Keratinocyte (primary cell): ENCODE results near the gene VAC14. TPM values are rescaled to one million over a fixed set of nuclear protein-coding genes. Genes with fewer than 3 reads are reported as not detected.

Source experiments
- DNase-seq: peaks from one replicate; pipeline ENCODE4 v3.0.0-alpha.2; 2011; ENCODE audit warnings: low read depth, missing footprints, low spot score
- FAIRE-seq: peaks from 2 replicates; lab custom pipeline; 2011; peaks lifted over from hg19 to GRCh38; lab: Jason Lieb, UNC
- H2AFZ ChIP-seq: 2 replicates; pipeline ENCODE4 v1.6.0; 2012; ENCODE audit warnings: low read length, control low read depth, inconsistent platforms; ENCODE audit not compliant: control insufficient read depth
- H3K27ac ChIP-seq: 2 replicates; pipeline ENCODE4 v1.5.1; 2011; ENCODE audit warnings: low read length; ENCODE audit not compliant: control insufficient read depth, insufficient read depth
- H3K27me3 ChIP-seq: 3 replicates; pipeline ENCODE4 v1.6.0; 2011; ENCODE audit warnings: low read length; ENCODE audit not compliant: control insufficient read depth, insufficient read depth; ENCODE audit errors: extremely low read depth
- H3K36me3 ChIP-seq, 2 experiments: 2 replicates in 1 of 2; 3 replicates in 1 of 2; pipeline ENCODE4 v1.5.1; 2011; ENCODE audit warnings: low read length in 2 of 2, mild to moderate bottlenecking in 1 of 2; ENCODE audit not compliant: control insufficient read depth in 2 of 2, insufficient read depth in 2 of 2; ENCODE audit errors: extremely low read depth in 1 of 2
- H3K4me1 ChIP-seq: 3 replicates; pipeline ENCODE4 v1.5.1; 2011; ENCODE audit warnings: low read length; ENCODE audit not compliant: control insufficient read depth, insufficient read depth; ENCODE audit errors: extremely low read depth
- H3K4me2 ChIP-seq: 3 replicates; pipeline ENCODE4 v1.6.0; 2011; ENCODE audit warnings: low read depth, low read length; ENCODE audit not compliant: control insufficient read depth, insufficient read depth; ENCODE audit errors: extremely low read depth
- H3K4me3 ChIP-seq, 3 experiments: fragments of 200-600 bp in 1 of 3; sonication (generic) in 1 of 3; 2 replicates in 2 of 3; 3 replicates in 1 of 3; pipeline ENCODE4 v1.5.1; 2011 to 2016; ENCODE audit warnings: low read length in 3 of 3, mild to moderate bottlenecking in 3 of 3, control low read depth in 2 of 3, inconsistent platforms in 1 of 3, low read depth in 1 of 3, mixed read lengths in 1 of 3, mixed run types in 1 of 3, moderate library complexity in 1 of 3; ENCODE audit not compliant: control insufficient read depth in 2 of 3, insufficient read depth in 2 of 3; ENCODE audit errors: extremely low read depth in 1 of 3
- H3K79me2 ChIP-seq: 2 replicates; pipeline ENCODE4 v1.6.0; 2012; ENCODE audit warnings: low read length; ENCODE audit not compliant: control insufficient read depth, insufficient read depth
- H3K9ac ChIP-seq: 3 replicates; pipeline ENCODE4 v1.6.0; 2011; ENCODE audit warnings: low read length; ENCODE audit not compliant: control insufficient read depth, insufficient read depth; ENCODE audit errors: extremely low read depth
- H3K9me1 ChIP-seq: 3 replicates; pipeline ENCODE4 v1.6.0; 2011; ENCODE audit warnings: low read length; ENCODE audit not compliant: control insufficient read depth, insufficient read depth; ENCODE audit errors: extremely low read depth
- H3K9me3 ChIP-seq: 2 replicates; pipeline ENCODE4 v1.5.1; 2012; ENCODE audit warnings: low read depth, low read length; ENCODE audit not compliant: control insufficient read depth
- H4K20me1 ChIP-seq: 3 replicates; pipeline ENCODE4 v1.6.0; 2011; ENCODE audit warnings: low read length; ENCODE audit not compliant: control insufficient read depth, insufficient read depth; ENCODE audit errors: extremely low read depth
- CTCF ChIP-seq, 3 experiments: IDR thresholded peaks in 1 of 3; conservative IDR thresholded peaks in 1 of 3; optimal IDR thresholded peaks in 1 of 3; 2 replicates in 2 of 3; 3 replicates in 1 of 3; pipeline versions ENCODE3 to v1.5.1; 2011; ENCODE audit warnings: low read length in 3 of 3, mild to moderate bottlenecking in 3 of 3, moderate library complexity in 2 of 3, control low read depth in 1 of 3, inconsistent platforms in 1 of 3; ENCODE audit not compliant: insufficient read depth in 2 of 3; ENCODE audit errors: extremely low read depth in 1 of 3
- EZH2 ChIP-seq: IDR thresholded peaks from one replicate; pipeline ENCODE4 v1.6.1; 2012; ENCODE audit warnings: inconsistent platforms, mild to moderate bottlenecking, low read length, moderate library complexity
- dilution Hi-C: fragments of 300-500 bp; cut with MboI; formaldehyde crosslinking; loops from one replicate; pipeline ENCODE4 v1.7.0; 2020; ENCODE audit warnings: low sequenced_read_pairs; ENCODE audit not compliant: extremely low pct_ligation_motif_present
- polyA plus RNA-seq, 5 experiments: library from polyadenylated mRNA; depleted of rRNA in 3 of 5; stranded (reverse) in 3 of 5; stranded (forward) in 1 of 5; unstranded in 1 of 5; fragments of >200 nt; gene quantifications; 1 replicate in 1 of 5; 2 replicates in 3 of 5; 3 replicates in 1 of 5; pipeline versions ENCODE4 v1.2.1 to v1.2.3, GENCODE V29; 2011 to 2012; ENCODE audit warnings: missing spikeins in 2 of 5, low read depth in 1 of 5, low replicate concordance in 1 of 5

VAC14 gene
- polyA plus RNA-seq, 1 donor (not counting 4 experiments of a cell fraction or from before 2014, with no cell fraction given) = 15.9 TPM

- no peaks in the 10 kb centered on the region for H3K27me3 ChIP-seq
- no peak overlapping the region for H3K4me2 ChIP-seq
- dilution Hi-C loops = no loop called here
- no peak overlapping the region for H3K27ac ChIP-seq
- no peaks in the 10 kb centered on the region for H3K4me1 ChIP-seq
- H3K79me2 ChIP-seq = no peaks in the 10 kb centered on the region
- no peak overlapping the region for H2AFZ ChIP-seq
- DNase-seq = no peak
- no peak for TF ChIP-seq CTCF (optimal IDR thresholded peaks at IDR 0.05 in 1 of 3, IDR thresholded peaks at IDR 0.05 in 1 of 3, conservative IDR thresholded peaks at IDR 0.05 in 1 of 3; ENCODE audit: extremely low read depth in 1 of 3, insufficient read depth in 2 of 3, low read length in 3 of 3)
- H3K36me3 ChIP-seq = peaks cover 10 to 11% of the 10 kb centered on the region in 2 experiments
- H3K4me3 ChIP-seq = no peak overlapping the region
- FAIRE-seq = no peak
- H3K9me1 ChIP-seq = no peaks in the 10 kb centered on the region
- H3K9ac ChIP-seq = no peak overlapping the region
- no peaks in the 10 kb centered on the region for H3K9me3 ChIP-seq
- no peaks in the 10 kb centered on the region for H4K20me1 ChIP-seq
Measured at GRCh38 chr16:70661918-70662641, 138.9 kb downstream of the VAC14 start.

GRCh38 chr16:70661534-70661917, 139.4 kb downstream of the VAC14 start:
- Histone ChIP-seq H3K9me3 (no peaks in the 10 kb centered on the region), H3K9ac (no peak overlapping the region), H3K27ac (no peak overlapping the region), H3K27me3 (no peaks in the 10 kb centered on the region), H2AFZ (no peak overlapping the region), H3K36me3 (peaks cover 10 to 11% of the 10 kb centered on the region in 2 experiments), H3K4me1 (no peaks in the 10 kb centered on the region), H3K9me1 (no peaks in the 10 kb centered on the region), H3K79me2 (no peaks in the 10 kb centered on the region), H3K4me3 (no peak overlapping the region), H3K4me2 (no peak overlapping the region), H4K20me1 (no peaks in the 10 kb centered on the region)
- dilution Hi-C loops = no loop called here
- FAIRE-seq (no peak), DNase-seq (no peak)
- TF ChIP-seq CTCF (optimal IDR thresholded peaks at IDR 0.05 in 1 of 3, IDR thresholded peaks at IDR 0.05 in 1 of 3, conservative IDR thresholded peaks at IDR 0.05 in 1 of 3; ENCODE audit: extremely low read depth in 1 of 3, insufficient read depth in 2 of 3, low read length in 3 of 3) (no peak), EZH2 (no peak)
